Thyroid gland (tissue), 4 donors: ENCODE measurements around the gene ANKRD40CL. TPM values are rescaled to one million over a fixed set of nuclear protein-coding genes. Genes with fewer than 3 reads are reported as not detected.

Experiments
- DNase-seq, 2 donors: peaks; one replicate each; pipeline ENCODE4 v3.0.0-alpha.2; 2019
- H3K27ac ChIP-seq, 3 donors: fragments of 200-600 bp; sonication (generic); 1 replicate in 2 of 3; 2 replicates in 1 of 3; pipeline ENCODE4 v1.5.1; 2016 to 2019; ENCODE audit warnings: mild to moderate bottlenecking in 1 of 3, moderate library complexity in 1 of 3
- H3K27me3 ChIP-seq: fragments of 200-600 bp; sonication (generic); one replicate; pipeline ENCODE4 v1.5.1; 2019
- H3K36me3 ChIP-seq, 2 donors: fragments of 200-600 bp; sonication (generic); one replicate each; pipeline ENCODE4 v1.5.1; 2016 to 2019
- H3K4me1 ChIP-seq, 2 donors: fragments of 200-600 bp; sonication (generic); one replicate each; pipeline ENCODE4 v1.5.1; 2017 to 2019
- H3K4me3 ChIP-seq, 3 donors: fragments of 200-600 bp; sonication (generic); replicated peaks in 1 of 3; 1 replicate in 2 of 3; 2 replicates in 1 of 3; pipeline ENCODE4 v1.5.1; 2016; ENCODE audit warnings: mild to moderate bottlenecking in 1 of 3
- H3K9me3 ChIP-seq: fragments of 200-600 bp; sonication (generic); one replicate; pipeline ENCODE4 v1.5.1; 2017
- POLR2A ChIP-seq, 2 donors: fragments of 450-650 bp; IDR thresholded peaks; one replicate each; pipeline ENCODE4 v1.6.1; 2017; ENCODE audit warnings: antibody characterized with exemption in 2 of 2, mild to moderate bottlenecking in 2 of 2, moderate library complexity in 1 of 2
- WGBS, 2 donors: methylation state at CpG; one replicate each; pipeline ENCODE4 v1.1.5; 2017; 5-methylcytosine and 5-hydroxymethylcytosine counted together
- intact Hi-C: fragments of 100-400 bp; cut with DNase I; formaldehyde crosslinking; loops from one replicate; pipeline ENCODE4 v1.15.1; 2023
- total RNA-seq, 4 donors: library from RNA; depleted of rRNA; stranded (reverse); fragments of >200 nt; gene quantifications; one replicate each; pipeline ENCODE4 v1.2.3, GENCODE V29; 2016
- TF ChIP-seq, protein P1 (sequence below), 6 experiments: fragments of 200-600 bp in 3 of 6; fragments of 450-650 bp in 3 of 6; sonication (generic) in 3 of 6; IDR thresholded peaks; one replicate each; pipeline ENCODE4 v1.5.1; 2016 to 2019; ENCODE audit warnings: antibody characterized with exemption in 6 of 6, mild to moderate bottlenecking in 2 of 6, inconsistent platforms in 1 of 6, moderate library complexity in 1 of 6

ANKRD40CL gene
- total RNA-seq, 4 donors from 2014 or later: not detected

DNA sequence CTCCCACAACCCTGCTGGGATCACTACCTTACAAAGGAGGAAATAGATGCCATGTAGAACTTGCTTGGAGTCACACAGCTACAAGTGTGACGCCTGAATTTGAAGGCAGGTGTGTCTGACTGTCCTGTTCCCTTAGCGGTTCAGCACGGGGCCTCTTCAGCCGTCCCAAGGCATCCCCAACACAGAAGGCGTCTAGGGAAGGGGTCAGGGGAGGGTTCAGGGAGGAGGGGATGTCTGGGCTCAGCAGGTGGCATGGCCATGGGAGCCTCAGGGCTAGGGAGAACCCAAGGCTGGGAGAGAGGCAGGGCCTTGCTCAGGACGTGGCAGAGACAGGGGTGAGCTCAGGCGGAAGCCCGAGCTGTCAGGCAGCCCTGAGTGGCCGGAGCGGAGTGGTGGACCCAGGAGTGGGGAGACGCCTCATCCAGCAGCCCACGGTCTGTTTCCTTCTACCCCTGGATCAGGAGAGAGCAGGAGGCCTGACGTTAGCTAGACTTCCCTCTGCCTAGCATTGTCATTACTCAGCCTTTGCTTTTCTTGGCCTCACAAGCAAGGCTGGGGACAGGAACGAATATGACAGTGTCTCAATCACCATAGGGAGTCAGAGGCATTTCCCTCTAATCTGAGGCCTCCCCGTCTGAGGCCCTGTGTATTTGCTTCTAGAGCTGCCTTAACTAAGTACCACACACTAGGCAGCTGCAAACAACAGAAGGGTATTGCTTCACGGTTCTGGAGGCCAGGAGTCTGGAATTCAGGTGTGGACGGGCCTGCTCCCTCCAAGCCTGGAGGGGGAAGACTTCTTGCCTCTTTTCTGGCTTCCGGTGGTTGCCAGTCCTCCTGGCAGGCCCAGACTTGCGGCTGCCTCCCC is 31.3 kb upstream of the ANKRD40CL start:
- Histone ChIP-seq H3K27ac (no peak overlapping the region), H3K4me1 (peaks cover 0 to 5% of the 10 kb centered on the region in 2 donors), H3K9me3 (no peaks in the 10 kb centered on the region), H3K27me3 (no peaks in the 10 kb centered on the region), H3K4me3 (no peak overlapping the region), H3K36me3 (no peaks in the 10 kb centered on the region)
- intact Hi-C loops: no loop called here
- 95 to 97% methylated on average over 18 to 19 of the region's 19 CpGs for WGBS, 2 donors
- no peak for DNase-seq
- TF ChIP-seq, protein P1, sequence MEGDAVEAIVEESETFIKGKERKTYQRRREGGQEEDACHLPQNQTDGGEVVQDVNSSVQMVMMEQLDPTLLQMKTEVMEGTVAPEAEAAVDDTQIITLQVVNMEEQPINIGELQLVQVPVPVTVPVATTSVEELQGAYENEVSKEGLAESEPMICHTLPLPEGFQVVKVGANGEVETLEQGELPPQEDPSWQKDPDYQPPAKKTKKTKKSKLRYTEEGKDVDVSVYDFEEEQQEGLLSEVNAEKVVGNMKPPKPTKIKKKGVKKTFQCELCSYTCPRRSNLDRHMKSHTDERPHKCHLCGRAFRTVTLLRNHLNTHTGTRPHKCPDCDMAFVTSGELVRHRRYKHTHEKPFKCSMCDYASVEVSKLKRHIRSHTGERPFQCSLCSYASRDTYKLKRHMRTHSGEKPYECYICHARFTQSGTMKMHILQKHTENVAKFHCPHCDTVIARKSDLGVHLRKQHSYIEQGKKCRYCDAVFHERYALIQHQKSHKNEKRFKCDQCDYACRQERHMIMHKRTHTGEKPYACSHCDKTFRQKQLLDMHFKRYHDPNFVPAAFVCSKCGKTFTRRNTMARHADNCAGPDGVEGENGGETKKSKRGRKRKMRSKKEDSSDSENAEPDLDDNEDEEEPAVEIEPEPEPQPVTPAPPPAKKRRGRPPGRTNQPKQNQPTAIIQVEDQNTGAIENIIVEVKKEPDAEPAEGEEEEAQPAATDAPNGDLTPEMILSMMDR (IDR thresholded peaks at IDR 0.05): no peak
- no peak for TF ChIP-seq POLR2A (IDR thresholded peaks at IDR 0.05)

DNA sequence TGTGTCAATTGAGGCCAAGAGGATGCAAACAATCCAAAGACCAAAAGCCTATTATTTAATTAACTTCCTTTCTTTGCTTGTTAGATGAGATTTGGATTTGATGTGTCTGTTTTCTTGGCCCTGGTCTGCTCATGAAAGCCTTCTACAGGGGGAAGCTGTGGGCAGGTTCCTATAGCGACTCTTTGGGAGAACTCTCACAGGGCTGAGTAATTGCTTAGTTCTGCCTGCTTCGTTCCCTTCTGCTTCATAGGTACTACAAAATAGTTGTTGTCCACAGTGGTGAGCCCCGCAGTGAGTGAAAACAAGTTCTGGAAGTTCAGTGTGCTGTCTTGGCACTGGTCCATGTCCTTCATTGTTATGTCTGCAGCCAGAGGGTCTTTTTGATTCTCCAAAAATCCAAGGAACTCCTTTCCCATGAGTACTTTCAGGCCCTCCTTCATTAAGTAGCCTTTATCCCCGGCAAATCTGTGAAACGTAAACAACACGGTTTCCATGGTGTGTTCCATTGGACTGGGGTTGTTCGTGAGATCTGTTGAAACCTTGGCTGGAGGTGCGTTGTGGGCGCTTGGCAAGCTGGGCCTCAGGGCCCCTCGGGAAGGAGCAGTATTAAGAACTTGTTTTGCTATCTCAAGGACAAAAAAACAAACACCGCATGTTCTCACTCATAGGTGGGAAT is 30.0 kb upstream of the ANKRD40CL start:
- whole genome bisulfite sequencing, 2 donors: 26 to 29% methylated on average over 10 to 11 of the region's 11 CpGs
- H3K4me1 ChIP-seq: peaks cover 0 to 5% of the 10 kb centered on the region in 2 donors
- intact Hi-C loops: no loop called here
- no peaks in the 10 kb centered on the region for H3K27me3 ChIP-seq
- H3K36me3 ChIP-seq: no peaks in the 10 kb centered on the region
- no peak for TF ChIP-seq POLR2A (IDR thresholded peaks at IDR 0.05)
- TF ChIP-seq, protein P1 (IDR thresholded peaks at IDR 0.05): no peak
- H3K4me3 ChIP-seq: no peak overlapping the region
- DNase-seq: no peak
- H3K9me3 ChIP-seq: no peaks in the 10 kb centered on the region
- no peak overlapping the region for H3K27ac ChIP-seq

DNA sequence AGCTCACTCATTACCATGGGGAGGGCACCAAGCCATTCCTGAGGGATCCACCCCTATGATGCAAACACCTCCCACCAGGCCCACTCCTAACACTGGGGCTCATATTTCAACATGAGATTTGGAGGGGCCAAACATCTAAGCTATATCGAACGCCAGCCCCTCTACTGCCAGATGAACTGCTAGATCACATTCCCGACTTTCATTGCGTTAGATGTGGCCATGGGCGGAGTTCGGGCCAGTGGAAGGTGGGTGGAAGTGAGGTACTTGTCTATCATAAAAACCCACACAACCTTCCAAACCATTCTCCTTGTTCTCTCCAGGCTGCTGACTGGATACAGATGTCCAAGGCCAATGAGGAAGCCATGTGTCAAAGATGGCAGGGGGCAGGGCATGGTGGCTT is 27.0 kb upstream of the ANKRD40CL start:
- Histone ChIP-seq H3K36me3 (no peaks in the 10 kb centered on the region), H3K4me1 (peaks cover 0 to 5% of the 10 kb centered on the region in 2 donors), H3K27ac (no peak overlapping the region), H3K4me3 (no peak overlapping the region), H3K9me3 (no peaks in the 10 kb centered on the region), H3K27me3 (no peaks in the 10 kb centered on the region)
- TF ChIP-seq POLR2A (IDR thresholded peaks at IDR 0.05): no peak
- TF ChIP-seq, protein P1 (IDR thresholded peaks at IDR 0.05): no peak
- intact Hi-C loops: no loop called here
- 86 to 94% methylated on average over 6 of the region's 6 CpGs for WGBS, 2 donors
- no peak for DNase-seq

DNA sequence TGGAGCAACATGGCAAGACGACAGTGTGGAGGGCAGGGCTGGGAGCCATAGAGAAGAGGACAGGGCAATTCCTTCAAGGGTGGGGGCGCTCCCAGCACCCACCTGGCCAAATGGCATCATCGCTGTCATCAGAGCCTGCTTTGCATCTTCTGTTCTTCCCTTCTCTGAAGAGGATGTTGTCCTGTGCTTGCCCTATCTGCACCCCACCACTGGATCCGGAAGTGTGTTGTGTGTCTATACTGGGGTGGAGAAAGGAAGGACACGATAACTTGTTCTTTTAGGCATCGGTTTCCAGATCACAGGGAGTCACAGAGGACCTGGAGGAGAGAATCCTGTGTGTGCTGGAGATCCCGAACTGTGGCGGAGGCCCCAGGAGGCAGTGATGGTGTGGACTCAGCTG is 25.7 kb upstream of the ANKRD40CL start:
- WGBS, 2 donors: 93% methylated on average over 8 of the region's 8 CpGs
- Histone ChIP-seq H3K27ac (no peak overlapping the region), H3K27me3 (no peaks in the 10 kb centered on the region), H3K4me3 (no peak overlapping the region), H3K36me3 (no peaks in the 10 kb centered on the region), H3K4me1 (peaks cover 0 to 5% of the 10 kb centered on the region in 2 donors), H3K9me3 (no peaks in the 10 kb centered on the region)
- TF ChIP-seq POLR2A (IDR thresholded peaks at IDR 0.05): no peak
- TF ChIP-seq, protein P1 (IDR thresholded peaks at IDR 0.05): no peak
- intact Hi-C loops: loop anchor here (2.0 kb wide), 1 partner anchor 26 kb away; no protein-coding TSS in a partner anchor
- DNase-seq: no peak

DNA sequence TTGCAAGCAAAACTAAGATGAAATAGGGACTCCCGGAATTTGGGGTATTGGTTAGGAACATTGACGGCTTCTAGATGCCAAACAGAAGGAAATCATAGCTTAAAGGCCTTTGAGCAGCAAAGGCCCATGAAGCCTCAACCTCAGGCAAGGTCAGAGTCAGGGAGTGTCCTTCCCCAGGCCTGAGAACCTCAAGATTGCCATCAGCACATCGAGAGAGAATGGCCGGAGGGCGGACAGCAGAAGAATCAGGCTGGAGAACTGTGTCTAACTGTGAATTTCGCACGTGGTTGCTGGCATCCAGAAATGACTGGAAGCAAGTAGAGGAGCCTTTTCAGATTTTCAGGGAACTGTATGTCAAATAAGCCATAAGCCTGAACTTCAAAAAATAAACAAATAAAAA is 24.8 kb upstream of the ANKRD40CL start:
- Histone ChIP-seq H3K9me3 (no peaks in the 10 kb centered on the region), H3K4me3 (no peak overlapping the region), H3K27ac (no peak overlapping the region), H3K4me1 (peaks cover 0 to 2% of the 10 kb centered on the region in 2 donors), H3K27me3 (no peaks in the 10 kb centered on the region), H3K36me3 (no peaks in the 10 kb centered on the region)
- no peak for DNase-seq
- intact Hi-C loops: loop anchor here (2.0 kb wide), 1 partner anchor 27 kb away; no protein-coding TSS in a partner anchor
- 92 to 94% methylated on average over 7 of the region's 7 CpGs for WGBS, 2 donors
- TF ChIP-seq, protein P1 (IDR thresholded peaks at IDR 0.05): no peak
- TF ChIP-seq POLR2A (IDR thresholded peaks at IDR 0.05): no peak
